Esophagus (tissue), 2 donors: ENCODE results near the gene C1orf185. TPM values are rescaled to one million over a fixed set of nuclear protein-coding genes. Genes with fewer than 3 reads are reported as not detected.

Experiments used
- H3K27ac ChIP-seq, 2 donors: one replicate each; pipeline ENCODE4 v1.5.1; 2013; ENCODE audit warnings: low read depth in 2 of 2, mild to moderate bottlenecking in 2 of 2, inconsistent platforms in 1 of 2, low read length in 1 of 2, moderate library complexity in 1 of 2
- H3K27me3 ChIP-seq, 2 donors: one replicate each; pipeline ENCODE4 v1.6.1; 2013; ENCODE audit warnings: low read length in 2 of 2, control low read depth in 1 of 2, mild to moderate bottlenecking in 1 of 2; ENCODE audit not compliant: insufficient read depth in 2 of 2, control insufficient read depth in 1 of 2
- H3K36me3 ChIP-seq, 2 donors: one replicate each; pipeline ENCODE4 v1.6.1; 2013; ENCODE audit warnings: low read length in 1 of 2; ENCODE audit not compliant: control insufficient read depth in 2 of 2, insufficient read depth in 2 of 2
- H3K4me1 ChIP-seq, 2 donors: one replicate each; pipeline ENCODE4 v1.6.1; 2013; ENCODE audit warnings: low read length in 1 of 2; ENCODE audit not compliant: control insufficient read depth in 2 of 2, insufficient read depth in 2 of 2
- H3K4me3 ChIP-seq, 2 donors: one replicate each; pipeline ENCODE4 v1.5.1; 2013; ENCODE audit warnings: low read length in 2 of 2, mild to moderate bottlenecking in 2 of 2, low read depth in 1 of 2, moderate library complexity in 1 of 2
- H3K9me3 ChIP-seq, 2 donors: one replicate each; pipeline ENCODE4 v1.6.1; 2013; ENCODE audit warnings: mild to moderate bottlenecking in 2 of 2, low read depth in 1 of 2, low read length in 1 of 2, moderate library complexity in 1 of 2; ENCODE audit not compliant: control insufficient read depth in 2 of 2, insufficient read depth in 1 of 2
- WGBS, 2 donors: extraction: QIAGEN DNeasy Blood & Tissue Kit; methylation state at CpG; one replicate each; pipeline ENCODE4 v1.1.7; 2013; 5-methylcytosine and 5-hydroxymethylcytosine counted together
- polyA plus RNA-seq, 2 donors: library from polyadenylated mRNA; stranded (reverse); fragments of 200-250 nt; gene quantifications; one replicate each; pipeline ENCODE4 v1.2.3, GENCODE V29; 2013
- donor health status: healthy with polysubstance abuse.
- donor health status: Bipolar disorder and iron deficiency.

Gene C1orf185
- not detected for polyA plus RNA-seq

- Histone ChIP-seq H3K36me3 (no peaks in the 10 kb centered on the region), H3K9me3 (no peaks in the 10 kb centered on the region), H3K4me3 (no peak within 1 kb of the TSS), H3K4me1 (no peaks in the 10 kb centered on the region), H3K27ac (no peak within 1 kb of the TSS), H3K27me3 (no peaks in the 10 kb centered on the region)
- 53 to 62% methylated on average over 4 of the region's 4 CpGs for WGBS, 2 donors
Observed at GRCh38 chr1:51101976-51102375, at the start of gene C1orf185. C1orf185 (plus strand) TSS chr1:51102228; CDS start chr1:51102234, 6 bp downstream.

GRCh38 chr1:51058858-51059257 lies 43.2 kb upstream of the C1orf185 start:
- H3K4me1 ChIP-seq: no peaks in the 10 kb centered on the region
- no peaks in the 10 kb centered on the region for H3K27me3 ChIP-seq
- H3K4me3 ChIP-seq: no peak overlapping the region
- H3K36me3 ChIP-seq: no peaks in the 10 kb centered on the region
- WGBS, 2 donors: 79 to 90% methylated on average over 5 of the region's 5 CpGs
- H3K27ac ChIP-seq: no peak overlapping the region
- H3K9me3 ChIP-seq: peaks cover 0 to 7% of the 10 kb centered on the region in 2 donors

DNA sequence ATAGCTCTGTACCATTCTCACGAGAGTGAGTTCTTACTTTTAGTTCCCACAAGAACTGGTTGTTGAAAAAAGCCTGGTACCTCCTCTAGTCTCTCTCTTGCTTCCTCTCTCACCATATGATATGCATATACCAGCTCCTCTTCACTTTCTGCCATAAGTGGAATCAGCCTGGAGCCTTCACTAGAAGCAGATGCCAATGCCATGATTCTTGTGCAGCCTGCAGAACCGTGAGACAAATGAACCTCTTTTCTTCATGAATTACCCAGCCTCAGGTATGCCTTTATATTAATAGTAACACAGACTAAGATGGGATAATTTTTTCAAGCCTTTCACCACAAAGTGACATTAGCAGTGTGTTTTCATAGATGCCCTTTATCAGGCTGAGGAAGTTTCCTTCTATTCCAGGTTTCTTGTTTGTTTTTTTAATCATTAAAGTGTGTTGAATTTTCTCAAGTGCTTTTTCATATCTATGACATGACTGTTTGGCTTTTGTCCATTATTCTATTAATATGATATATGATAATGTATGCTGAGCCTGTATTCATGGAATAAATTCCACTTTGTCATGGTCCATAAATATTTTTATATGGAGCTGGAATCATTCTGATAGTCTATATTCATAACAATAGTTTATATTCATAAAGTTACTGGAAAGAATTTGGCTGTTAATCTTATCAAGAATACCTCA lies 40.7 kb upstream of the C1orf185 start:
- H3K27me3 ChIP-seq: no peaks in the 10 kb centered on the region
- H3K9me3 ChIP-seq: peaks cover 0 to 7% of the 10 kb centered on the region in 2 donors
- H3K4me1 ChIP-seq: no peaks in the 10 kb centered on the region
- no peak overlapping the region for H3K27ac ChIP-seq
- H3K4me3 ChIP-seq: no peak overlapping the region
- no peaks in the 10 kb centered on the region for H3K36me3 ChIP-seq
- WGBS, 2 donors: 72 to 77% methylated on average over 2 of the region's 2 CpGs

GRCh38 chr1:51063121-51063520 lies 38.9 kb upstream of the C1orf185 start:
- H3K9me3 ChIP-seq: peaks cover 0 to 7% of the 10 kb centered on the region in 2 donors
- H3K36me3 ChIP-seq: no peaks in the 10 kb centered on the region
- H3K4me3 ChIP-seq: no peak overlapping the region
- H3K4me1 ChIP-seq: no peaks in the 10 kb centered on the region
- no peak overlapping the region for H3K27ac ChIP-seq
- H3K27me3 ChIP-seq: no peaks in the 10 kb centered on the region

DNA sequence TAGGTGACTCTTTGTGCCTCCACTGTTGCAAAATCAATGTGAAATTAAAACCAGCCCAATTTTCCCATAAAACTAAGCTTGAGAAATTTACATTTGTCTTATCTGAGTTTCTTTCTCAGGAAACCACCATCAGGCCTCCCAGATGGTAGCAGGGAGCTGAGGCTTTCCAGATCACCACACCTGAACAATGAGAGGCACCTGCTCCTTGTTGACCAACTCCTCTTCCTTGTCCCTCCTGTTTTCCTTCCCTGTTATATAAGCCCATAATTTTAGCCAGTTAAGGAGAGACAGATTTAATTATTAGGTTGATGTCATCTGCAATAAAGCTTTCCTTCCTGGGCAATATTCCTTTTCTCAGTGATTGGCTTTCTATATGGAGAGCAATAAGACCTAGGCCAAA lies 32.0 kb upstream of the C1orf185 start:
- H3K27ac ChIP-seq: no peak overlapping the region
- H3K27me3 ChIP-seq: no peaks in the 10 kb centered on the region
- H3K9me3 ChIP-seq: no peaks in the 10 kb centered on the region
- no peak overlapping the region for H3K4me3 ChIP-seq
- H3K4me1 ChIP-seq: peaks cover 0 to 3% of the 10 kb centered on the region in 2 donors
- H3K36me3 ChIP-seq: no peaks in the 10 kb centered on the region

DNA sequence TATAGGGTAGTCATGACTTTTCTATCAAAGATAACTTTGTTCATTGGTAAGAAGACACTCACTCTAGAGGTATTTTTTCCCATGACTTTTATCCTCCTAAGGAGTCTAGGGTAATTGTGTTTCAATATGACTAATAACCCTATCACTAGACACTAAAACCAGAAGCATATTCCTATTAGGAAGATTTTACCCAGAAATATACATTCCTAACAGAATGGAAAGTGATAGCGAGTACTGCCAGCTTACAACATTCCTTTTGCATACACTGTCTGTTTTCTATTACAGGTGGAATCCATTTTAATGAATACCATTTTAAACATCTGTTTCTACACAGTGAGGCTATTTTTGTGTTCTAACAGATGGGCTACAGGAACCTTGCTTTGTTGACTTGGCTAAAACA lies 31.4 kb upstream of the C1orf185 start:
- Histone ChIP-seq H3K9me3 (no peaks in the 10 kb centered on the region), H3K4me1 (peaks cover 0 to 3% of the 10 kb centered on the region in 2 donors), H3K36me3 (no peaks in the 10 kb centered on the region), H3K27me3 (no peaks in the 10 kb centered on the region), H3K4me3 (no peak overlapping the region), H3K27ac (no peak overlapping the region)
- 83 to 89% methylated on average over 1 of the region's 1 CpG for WGBS, 2 donors

DNA sequence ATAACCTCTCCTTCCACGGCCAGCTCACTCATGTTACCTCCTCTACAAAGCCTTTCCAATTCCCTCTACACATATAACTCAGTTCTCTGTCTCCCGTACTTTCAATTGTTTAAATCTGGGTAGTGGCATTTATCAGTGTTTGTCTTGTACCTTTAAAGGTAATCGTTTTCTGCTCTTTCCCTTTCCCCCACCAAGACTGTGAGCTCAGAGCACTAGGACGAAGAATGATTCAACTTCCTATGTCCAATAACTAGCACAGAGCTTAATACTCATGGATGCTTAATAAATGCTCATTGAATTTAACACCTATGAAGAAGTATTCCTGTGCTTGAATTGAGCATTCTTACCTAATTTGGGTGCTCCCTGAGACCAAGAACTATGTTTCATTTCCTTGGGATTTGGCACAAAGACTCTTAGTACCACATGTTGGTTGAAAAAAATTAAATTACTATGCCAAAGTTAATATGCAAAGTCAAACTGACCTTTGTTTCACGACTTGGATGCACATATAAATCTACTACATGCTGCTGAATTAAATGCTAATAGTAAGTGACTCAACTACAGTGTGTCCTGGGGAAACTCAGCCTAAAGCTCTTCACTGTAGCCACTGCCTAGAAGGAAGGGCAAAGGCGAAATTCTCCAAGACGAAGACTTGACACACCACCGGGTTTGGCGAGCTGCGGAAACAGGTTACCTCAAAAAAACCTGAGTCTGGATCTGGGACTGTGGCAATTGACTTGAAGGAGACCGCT lies 30.6 kb upstream of the C1orf185 start:
- Histone ChIP-seq H3K4me1 (peaks cover 0 to 3% of the 10 kb centered on the region in 2 donors), H3K27me3 (no peaks in the 10 kb centered on the region), H3K27ac (no peak overlapping the region), H3K36me3 (no peaks in the 10 kb centered on the region), H3K4me3 (no peak overlapping the region), H3K9me3 (no peaks in the 10 kb centered on the region)
- 83 to 86% methylated on average over 11 of the region's 11 CpGs for WGBS, 2 donors

DNA sequence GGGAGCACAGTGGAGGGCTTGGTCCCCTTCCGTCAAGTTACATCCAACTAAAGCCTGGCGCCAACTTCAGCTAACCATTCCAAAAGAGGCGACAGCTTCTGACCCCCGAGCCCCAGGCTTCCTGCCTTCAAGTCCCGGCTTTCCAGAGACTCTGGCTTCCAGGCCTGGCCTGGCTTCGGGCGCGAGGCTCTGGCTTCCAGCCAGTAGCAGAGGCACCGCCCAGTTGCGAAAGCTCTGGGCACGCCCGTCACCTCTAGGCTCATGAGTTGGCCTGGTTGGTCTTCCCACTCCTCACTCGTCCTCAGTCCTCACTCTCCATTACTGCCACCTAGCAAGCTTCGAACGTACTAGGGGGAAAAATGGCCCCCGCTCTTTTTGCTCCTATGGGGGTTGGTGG lies 30.0 kb upstream of the C1orf185 start:
- H3K9me3 ChIP-seq: no peaks in the 10 kb centered on the region
- no peaks in the 10 kb centered on the region for H3K27me3 ChIP-seq
- H3K27ac ChIP-seq: no peak overlapping the region
- H3K4me3 ChIP-seq: no peak overlapping the region
- WGBS, 2 donors: 71 to 74% methylated on average over 16 of the region's 16 CpGs
- peaks cover 0 to 3% of the 10 kb centered on the region in 2 donors for H3K4me1 ChIP-seq
- H3K36me3 ChIP-seq: no peaks in the 10 kb centered on the region

GRCh38 chr1:51072651-51073050 lies 29.4 kb upstream of the C1orf185 start:
- Histone ChIP-seq H3K36me3 (no peaks in the 10 kb centered on the region), H3K27me3 (no peaks in the 10 kb centered on the region), H3K9me3 (no peaks in the 10 kb centered on the region), H3K4me3 (no peak overlapping the region), H3K27ac (no peak overlapping the region), H3K4me1 (peaks cover 0 to 3% of the 10 kb centered on the region in 2 donors)

DNA sequence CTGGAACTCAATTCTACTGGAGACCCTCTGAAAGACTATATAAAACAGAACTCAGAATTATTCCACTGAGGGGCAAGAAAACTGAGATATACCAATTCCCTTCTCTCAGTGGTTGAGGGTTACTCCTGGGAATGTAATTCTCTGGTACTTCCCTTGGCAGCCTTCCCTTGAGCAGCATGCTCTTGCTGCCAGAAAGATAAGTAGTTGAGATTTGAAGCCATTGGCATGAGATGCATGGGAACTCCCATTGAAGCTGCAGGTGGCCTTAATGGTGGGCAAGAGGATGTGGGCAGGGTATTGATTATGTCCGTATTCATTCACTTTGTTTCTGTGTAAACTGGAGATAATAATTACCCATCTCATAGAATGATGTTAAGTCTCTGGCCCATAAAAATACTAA lies 28.6 kb upstream of the C1orf185 start:
- Histone ChIP-seq H3K9me3 (no peaks in the 10 kb centered on the region), H3K27ac (no peak overlapping the region), H3K4me1 (peaks cover 0 to 3% of the 10 kb centered on the region in 2 donors), H3K27me3 (no peaks in the 10 kb centered on the region), H3K4me3 (no peak overlapping the region), H3K36me3 (no peaks in the 10 kb centered on the region)
- WGBS, 2 donors: 80 to 91% methylated on average over 1 of the region's 1 CpG
